Transverse colon (tissue), 4 donors: Measurements from ENCODE around the gene REV1. TPM values are rescaled to one million over a fixed set of nuclear protein-coding genes. Genes with fewer than 3 reads are reported as not detected.
"Not testable (repeated sequence)": the region's sequence is repeated elsewhere in the genome, so short reads cannot be mapped to it uniquely, and the experiment has no call there.

Experiments
- DNase-seq: peaks from one replicate; pipeline ENCODE4 v3.0.0-alpha.2; 2019
- H3K27ac ChIP-seq, 4 donors: fragments of 200-600 bp; sonication (generic); 2 replicates each; pipeline ENCODE4 v1.5.1; 2016 to 2018; ENCODE audit warnings: inconsistent platforms in 4 of 4
- H3K27me3 ChIP-seq: fragments of 200-600 bp; sonication (generic); 2 replicates; pipeline ENCODE4 v1.5.1; 2017; ENCODE audit warnings: inconsistent platforms
- H3K36me3 ChIP-seq, 4 donors: fragments of 200-600 bp; sonication (generic); 2 replicates each; pipeline ENCODE4 v1.5.1; 2017 to 2019; ENCODE audit warnings: inconsistent platforms in 4 of 4
- H3K4me1 ChIP-seq, 4 donors: fragments of 200-600 bp; sonication (generic); 2 replicates each; pipeline ENCODE4 v1.5.1; 2017 to 2020; ENCODE audit warnings: inconsistent platforms in 4 of 4
- H3K4me3 ChIP-seq, 4 donors: fragments of 200-600 bp; sonication (generic); 1 replicate in 1 of 4; 2 replicates in 3 of 4; pipeline versions ENCODE4 v1.5.1 to v1.6.1; 2017 to 2019; ENCODE audit warnings: inconsistent platforms in 4 of 4
- H3K9me3 ChIP-seq, 2 donors: fragments of 200-600 bp; sonication (generic); 2 replicates each; pipeline ENCODE4 v1.5.1; 2017 to 2019; ENCODE audit warnings: inconsistent platforms in 2 of 2
- EP300 ChIP-seq: sonication (generic); formaldehyde crosslinking; IDR thresholded peaks from one replicate; pipeline ENCODE4 v1.6.1; 2017; ENCODE audit warnings: antibody characterized with exemption, low read depth
- POLR2A ChIP-seq: fragments of 450-650 bp; IDR thresholded peaks from one replicate; pipeline ENCODE4 v1.6.1; 2016; ENCODE audit warnings: antibody characterized with exemption, mild to moderate bottlenecking, moderate library complexity
- POLR2AphosphoS5 ChIP-seq, 3 donors: sonication (generic); formaldehyde crosslinking; IDR thresholded peaks; one replicate each; pipeline ENCODE4 v1.6.1; 2016; ENCODE audit warnings: antibody characterized with exemption in 3 of 3
- WGBS, 2 donors: methylation state at CpG; one replicate each; pipeline ENCODE4 v1.1.5; 2018; ENCODE audit warnings: low coverage in 1 of 2; 5-methylcytosine and 5-hydroxymethylcytosine counted together
- in situ Hi-C, 4 donors: fragments of 200-750 bp; cut with MboI; loops; one replicate each; pipeline versions ENCODE4 v1.15.0 to v1.15.1; 2017; ENCODE audit warnings: low sequenced_read_pairs in 3 of 4, low pct_ligation_motif_present in 1 of 4, low pct_unique_long_range_greater_than_20kb in 1 of 4
- intact Hi-C: fragments of 100-400 bp; cut with DNase I; formaldehyde crosslinking; loops from one replicate; pipeline ENCODE4 v1.15.1; 2023; ENCODE audit warnings: low total_unique reads
- total RNA-seq, 4 donors: library from RNA; depleted of rRNA; stranded (reverse); fragments of >200 nt; gene quantifications; one replicate each; pipeline ENCODE4 v1.1.0, GENCODE V29; 2016
- TF ChIP-seq, protein P1 (sequence below), 5 experiments: fragments of 200-600 bp in 3 of 5; fragments of 450-650 bp in 2 of 5; sonication (generic) in 3 of 5; IDR thresholded peaks; 1 replicate in 2 of 5; 2 replicates in 3 of 5; pipeline ENCODE4 v1.5.1; 2016 to 2017; ENCODE audit warnings: antibody characterized with exemption in 5 of 5, inconsistent platforms in 3 of 5, mild to moderate bottlenecking in 2 of 5, moderate library complexity in 1 of 5

REV1 gene
- total RNA-seq, 4 donors from 2014 or later, result 23.2 to 199 (median 73.5) TPM

GRCh38 chr2:99478632-99479031 lies 11.2 kb downstream of the REV1 start:
- peaks cover 6 to 82% (median 36%) of the 10 kb centered on the region in 4 donors for H3K4me1 ChIP-seq
- in situ Hi-C loops (loop anchor here in 3 of 4 donors (25.0 kb wide), 2 partner anchors 141 to 291 kb away; partner anchors contain the start of genes MITD1 (in 3 of the 3), MRPL30 (in 3 of the 3), EIF5B (in 2 of the 3) and TXNDC9 (in 2 of the 3)), intact Hi-C loops (no loop called here)
- H3K4me3 ChIP-seq, result no peak overlapping the region
- H3K27ac ChIP-seq, result no peak overlapping the region
- H3K36me3 ChIP-seq, result no peaks in the 10 kb centered on the region
- no peaks in the 10 kb centered on the region for H3K27me3 ChIP-seq
- DNase-seq, result no peak
- no peaks in the 10 kb centered on the region for H3K9me3 ChIP-seq
- no peak for TF ChIP-seq POLR2A
- TF ChIP-seq, protein P1, sequence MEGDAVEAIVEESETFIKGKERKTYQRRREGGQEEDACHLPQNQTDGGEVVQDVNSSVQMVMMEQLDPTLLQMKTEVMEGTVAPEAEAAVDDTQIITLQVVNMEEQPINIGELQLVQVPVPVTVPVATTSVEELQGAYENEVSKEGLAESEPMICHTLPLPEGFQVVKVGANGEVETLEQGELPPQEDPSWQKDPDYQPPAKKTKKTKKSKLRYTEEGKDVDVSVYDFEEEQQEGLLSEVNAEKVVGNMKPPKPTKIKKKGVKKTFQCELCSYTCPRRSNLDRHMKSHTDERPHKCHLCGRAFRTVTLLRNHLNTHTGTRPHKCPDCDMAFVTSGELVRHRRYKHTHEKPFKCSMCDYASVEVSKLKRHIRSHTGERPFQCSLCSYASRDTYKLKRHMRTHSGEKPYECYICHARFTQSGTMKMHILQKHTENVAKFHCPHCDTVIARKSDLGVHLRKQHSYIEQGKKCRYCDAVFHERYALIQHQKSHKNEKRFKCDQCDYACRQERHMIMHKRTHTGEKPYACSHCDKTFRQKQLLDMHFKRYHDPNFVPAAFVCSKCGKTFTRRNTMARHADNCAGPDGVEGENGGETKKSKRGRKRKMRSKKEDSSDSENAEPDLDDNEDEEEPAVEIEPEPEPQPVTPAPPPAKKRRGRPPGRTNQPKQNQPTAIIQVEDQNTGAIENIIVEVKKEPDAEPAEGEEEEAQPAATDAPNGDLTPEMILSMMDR (IDR thresholded peaks at IDR 0.05), result no peak
- TF ChIP-seq EP300, result no peak
- no peak for TF ChIP-seq POLR2AphosphoS5 (IDR thresholded peaks at IDR 0.05)
- 67 to 70% methylated on average over 5 of the region's 5 CpGs for WGBS, 2 donors

DNA sequence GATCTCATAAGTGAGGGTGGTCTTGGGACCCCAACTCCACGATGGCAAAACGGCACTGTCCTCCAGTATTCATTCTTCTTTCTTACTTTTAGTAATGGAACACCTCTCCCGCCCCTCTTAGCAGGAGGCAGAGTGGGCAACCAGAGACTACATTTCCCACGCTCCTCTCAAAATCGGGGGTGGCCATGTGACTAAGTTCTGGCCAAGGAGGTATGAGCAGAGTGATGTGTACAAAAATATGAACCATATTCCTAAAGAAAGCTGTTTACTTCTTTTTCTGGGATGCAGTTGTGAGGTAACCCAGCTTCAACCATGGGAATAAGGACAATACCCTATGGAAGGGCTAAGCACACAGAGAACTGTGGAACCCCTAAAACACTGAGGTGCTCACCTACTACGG lies 12.8 kb downstream of the REV1 start:
- intact Hi-C loops, result no loop called here
- TF ChIP-seq POLR2A, result no peak
- no peak for TF ChIP-seq POLR2AphosphoS5 (IDR thresholded peaks at IDR 0.05)
- TF ChIP-seq EP300, result no peak
- TF ChIP-seq, protein P1 (IDR thresholded peaks at IDR 0.05), result no peak
- in situ Hi-C loops, result loop anchor here in 3 of 4 donors (25.0 kb wide), 2 partner anchors 140 to 290 kb away; partner anchors contain the start of genes MITD1 (in 3 of the 3), MRPL30 (in 3 of the 3), EIF5B (in 2 of the 3) and TXNDC9 (in 2 of the 3)
- Histone ChIP-seq H3K9me3 (no peaks in the 10 kb centered on the region), H3K27me3 (no peaks in the 10 kb centered on the region), H3K27ac (no peak overlapping the region), H3K4me1 (peaks cover 11 to 82% (median 42%) of the 10 kb centered on the region in 4 donors), H3K36me3 (no peaks in the 10 kb centered on the region), H3K4me3 (no peak overlapping the region)
- no peak for DNase-seq
- WGBS, 2 donors, result 95 to 97% methylated on average over 5 to 6 of the region's 6 CpGs

GRCh38 chr2:99476629-99477028 lies 13.2 kb downstream of the REV1 start:
- no peaks in the 10 kb centered on the region for H3K9me3 ChIP-seq
- H3K36me3 ChIP-seq, result no peaks in the 10 kb centered on the region
- peaks cover 11 to 82% (median 42%) of the 10 kb centered on the region in 4 donors for H3K4me1 ChIP-seq
- TF ChIP-seq POLR2AphosphoS5 (IDR thresholded peaks at IDR 0.05) (no peak), POLR2A (no peak), EP300 (no peak)
- TF ChIP-seq, protein P1 (IDR thresholded peaks at IDR 0.05), result no peak
- no peaks in the 10 kb centered on the region for H3K27me3 ChIP-seq
- in situ Hi-C loops, result loop anchor here in 3 of 4 donors (25.0 kb wide), 2 partner anchors 139 to 289 kb away; partner anchors contain the start of genes MITD1 (in 3 of the 3), MRPL30 (in 3 of the 3), EIF5B (in 2 of the 3) and TXNDC9 (in 2 of the 3)
- intact Hi-C loops, result no loop called here
- no peak overlapping the region for H3K27ac ChIP-seq
- DNase-seq, result no peak
- WGBS, 2 donors, result 95% methylated on average over 3 of the region's 3 CpGs; no CpG with 5 or more reads in 1 of the 2 donors
- no peak overlapping the region for H3K4me3 ChIP-seq

DNA sequence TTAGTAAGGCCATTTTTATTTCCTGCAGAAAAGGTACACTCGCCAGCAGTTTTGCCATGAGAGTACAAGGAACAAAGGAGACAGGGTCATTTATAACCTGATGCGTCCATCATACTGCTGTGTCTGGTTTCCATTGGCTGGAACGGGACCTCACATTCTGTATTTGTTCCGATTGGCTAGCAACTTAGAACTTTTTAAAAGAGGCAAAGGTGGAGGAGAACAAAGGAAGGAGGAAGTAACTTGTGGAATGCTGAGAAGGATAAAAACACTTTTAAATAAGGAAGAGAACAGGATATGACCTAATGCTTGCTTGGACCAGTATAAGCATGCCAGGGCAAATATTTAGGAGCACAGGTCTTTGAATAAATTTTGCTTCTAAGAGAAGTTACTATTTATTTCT lies 14.7 kb downstream of the REV1 start:
- DNase-seq, H3K27me3 ChIP-seq, intact Hi-C loops, H3K36me3 ChIP-seq, H3K4me3 ChIP-seq, H3K27ac ChIP-seq, H3K9me3 ChIP-seq: not testable (repeated sequence)
- H3K4me1 ChIP-seq, result peaks cover 11 to 70% (median 29%) of the 10 kb centered on the region in 4 donors
- in situ Hi-C loops, result loop anchor here in 3 of 4 donors (25.0 kb wide), 2 partner anchors 138 to 288 kb away; partner anchors contain the start of genes MITD1 (in 3 of the 3), MRPL30 (in 3 of the 3), EIF5B (in 2 of the 3) and TXNDC9 (in 2 of the 3)
- WGBS, 2 donors, result 80 to 89% methylated on average over 4 of the region's 4 CpGs
